HepG2 (cell line): Measurements from ENCODE around the gene PTPN18. TPM values are rescaled to one million over a fixed set of nuclear protein-coding genes. Genes with fewer than 3 reads are reported as not detected.

ENCODE experiments used
- BATF2 ChIP-seq: sonication (generic); formaldehyde crosslinking; IDR thresholded peaks from 2 replicates; pipeline ENCODE4 v1.8.0; 2022; ENCODE audit warnings: mild to moderate bottlenecking, missing genetic modification reagents, moderate library complexity
- CERS6 ChIP-seq: sonication (generic); formaldehyde crosslinking; IDR thresholded peaks from 2 replicates; pipeline ENCODE4 v1.5.0; 2020; ENCODE audit warnings: missing genetic modification reagents
- DR1 ChIP-seq: sonication (generic); formaldehyde crosslinking; IDR thresholded peaks from 2 replicates; pipeline ENCODE4 v1.8.0; 2021; ENCODE audit warnings: mild to moderate bottlenecking, missing genetic modification reagents, inconsistent platforms
- ELF1 ChIP-seq: sonication (generic); formaldehyde crosslinking; IDR thresholded peaks from 2 replicates; pipeline ENCODE4 v1.4.0; 2020; ENCODE audit warnings: missing genetic modification reagents
- ERF ChIP-seq: IDR thresholded peaks from 2 replicates; pipeline ENCODE4 v1.6.1; 2018; ENCODE audit warnings: missing biosample characterization, missing genetic modification reagents
- FOXM1 ChIP-seq: sonication (generic); formaldehyde crosslinking; IDR thresholded peaks from 2 replicates; pipeline ENCODE4 v1.5.0; 2020; ENCODE audit warnings: missing genetic modification reagents
- GABPA ChIP-seq, 2 experiments: IDR thresholded peaks; 2 replicates each; pipeline ENCODE4 v1.6.1; 2011 to 2016; ENCODE audit warnings: low read depth in 2 of 2, low read length in 1 of 2, missing biosample characterization in 1 of 2, missing genetic modification characterization in 1 of 2
- GFI1 ChIP-seq: sonication (generic); formaldehyde crosslinking; IDR thresholded peaks from 2 replicates; pipeline ENCODE4 v1.5.0; 2020; ENCODE audit warnings: missing genetic modification reagents, mild to moderate bottlenecking, borderline replicate concordance
- MED1 ChIP-seq: sonication (generic); formaldehyde crosslinking; IDR thresholded peaks from 2 replicates; pipeline ENCODE4 v1.4.0; 2020; ENCODE audit warnings: missing genetic modification reagents
- PHF8 ChIP-seq: sonication (generic); formaldehyde crosslinking; IDR thresholded peaks from 2 replicates; pipeline ENCODE4 v1.5.0; 2020; ENCODE audit warnings: missing genetic modification reagents
- POGZ ChIP-seq: sonication (generic); formaldehyde crosslinking; IDR thresholded peaks from 2 replicates; pipeline ENCODE4 v1.4.0; 2020; ENCODE audit warnings: mild to moderate bottlenecking, missing genetic modification reagents
- PPARG ChIP-seq: conservative IDR thresholded peaks from 2 replicates; pipeline ENCODE4 v1.6.1; 2016; ENCODE audit warnings: missing biosample characterization, missing genetic modification reagents
- PRPF4 ChIP-seq: fragments of 200-400 bp; formaldehyde crosslinking; IDR thresholded peaks from 2 replicates; pipeline ENCODE4 v1.6.1; 2016; ENCODE audit warnings: low read length, low read depth; ENCODE audit not compliant: poor library complexity, severe bottlenecking
- RARA ChIP-seq: IDR thresholded peaks from 2 replicates; pipeline ENCODE4 v1.6.1; 2016; ENCODE audit warnings: missing genetic modification reagents, missing compliant biosample characterization
- REL ChIP-seq: sonication (generic); formaldehyde crosslinking; conservative IDR thresholded peaks from 2 replicates; pipeline ENCODE4 v1.8.0; 2022; ENCODE audit warnings: mild to moderate bottlenecking, missing genetic modification reagents, moderate library complexity
- RORA ChIP-seq: sonication (generic); formaldehyde crosslinking; IDR thresholded peaks from 2 replicates; pipeline ENCODE4 v1.5.0; 2020; ENCODE audit warnings: mild to moderate bottlenecking, missing genetic modification reagents, moderate library complexity
- RXRB ChIP-seq: IDR thresholded peaks from 2 replicates; pipeline ENCODE4 v1.6.1; 2016; ENCODE audit warnings: borderline replicate concordance, missing genetic modification reagents, missing compliant biosample characterization
- SNRNP70 ChIP-seq: fragments of 200-400 bp; formaldehyde crosslinking; IDR thresholded peaks from 2 replicates; pipeline ENCODE4 v1.6.1; 2017; ENCODE audit warnings: mild to moderate bottlenecking, low read depth, low read length, moderate library complexity
- TCF12 ChIP-seq, 2 experiments: fragments of 450-650 bp in 1 of 2; sonication (generic) in 1 of 2; formaldehyde crosslinking in 1 of 2; IDR thresholded peaks; 2 replicates each; pipeline versions ENCODE4 v1.6.1 to v1.8.0; 2017 to 2022; ENCODE audit warnings: antibody characterized with exemption in 1 of 2, mild to moderate bottlenecking in 1 of 2, missing genetic modification reagents in 1 of 2, moderate library complexity in 1 of 2
- THAP8 ChIP-seq: sonication (generic); formaldehyde crosslinking; IDR thresholded peaks from 2 replicates; pipeline ENCODE4 v1.5.1; 2020; ENCODE audit warnings: missing genetic modification reagents, mild to moderate bottlenecking, borderline replicate concordance
- TMF1 ChIP-seq: sonication (generic); formaldehyde crosslinking; IDR thresholded peaks from 2 replicates; pipeline ENCODE4 v1.8.1; 2022; ENCODE audit warnings: low read depth, missing genetic modification reagents
- ZFP36L1 ChIP-seq: sonication (generic); formaldehyde crosslinking; IDR thresholded peaks from 2 replicates; pipeline ENCODE4 v1.8.0; 2022; ENCODE audit warnings: mild to moderate bottlenecking, missing genetic modification reagents, moderate library complexity
- ZFP82 ChIP-seq: sonication (generic); formaldehyde crosslinking; IDR thresholded peaks from 2 replicates; pipeline ENCODE4 v1.5.1; 2020; ENCODE audit warnings: mild to moderate bottlenecking, missing genetic modification reagents, borderline replicate concordance
- ZNF335 ChIP-seq: sonication (generic); formaldehyde crosslinking; IDR thresholded peaks from 2 replicates; pipeline ENCODE4 v1.4.0; 2020; ENCODE audit warnings: missing genetic modification reagents
- ZNF616 ChIP-seq: sonication (generic); formaldehyde crosslinking; IDR thresholded peaks from 2 replicates; pipeline ENCODE4 v1.5.0; 2020; ENCODE audit warnings: low read depth, mild to moderate bottlenecking, missing genetic modification reagents
- ZNF652 ChIP-seq: IDR thresholded peaks from 2 replicates; pipeline ENCODE4 v1.6.1; 2016; ENCODE audit warnings: low read depth, borderline replicate concordance
- ZNF777 ChIP-seq: sonication (generic); formaldehyde crosslinking; IDR thresholded peaks from 2 replicates; pipeline ENCODE4 v1.4.0; 2020; ENCODE audit warnings: missing genetic modification reagents
- ZSCAN20 ChIP-seq: sonication (generic); formaldehyde crosslinking; IDR thresholded peaks from 2 replicates; pipeline ENCODE4 v1.4.0; 2020; ENCODE audit warnings: missing genetic modification reagents, mild to moderate bottlenecking, borderline replicate concordance
- polyA plus RNA-seq, 8 experiments: library from polyadenylated mRNA; depleted of rRNA in 3 of 8; stranded (reverse) in 7 of 8; unstranded in 1 of 8; fragments of >200 nt; fragmentation: Illumina TruSeq in 4 of 8; extraction: Trizol in 4 of 8; gene quantifications; 2 replicates each; pipeline versions ENCODE4 v1.2.1 to v1.2.3, GENCODE V29; 2011 to 2016; ENCODE audit warnings: low read depth in 4 of 8, missing spikeins in 1 of 8, mixed read lengths in 1 of 8; ENCODE audit not compliant: insufficient read depth in 1 of 8
- total RNA-seq, 5 experiments: library from RNA; depleted of rRNA; stranded (reverse); fragments of >200 nt; fragmentation: Illumina TruSeq; extraction: Trizol; gene quantifications; 2 replicates each; pipeline ENCODE4 v1.2.3, GENCODE V29; 2016; ENCODE audit warnings: low read depth in 1 of 5

Gene PTPN18
- total and polyA plus RNA-seq, 2 of the 13 experiments (the other 11 are each of a cell fraction or from before 2014, with no cell fraction given), result 14.8 to 39.6 TPM

- TF ChIP-seq TCF12 (IDR thresholded peaks at IDR 0.05) (no peak), TCF12 (CRISPR knock-in tag; IDR thresholded peaks at IDR 0.05) (peak; percentile 52), BATF2 (no peak), REL (CRISPR knock-in tag) (0 out of 2 replicates have a peak, but pooled peaks have one; percentile 11), GABPA (IDR thresholded peaks at IDR 0.05; ENCODE audit: low read depth, low read length) (no peak), GABPA (CRISPR knock-in tag; IDR thresholded peaks at IDR 0.05; ENCODE audit: low read depth) (0 out of 2 replicates have a peak, but pooled peaks have one; percentile 45), PHF8 (CRISPR knock-in tag) (peak; percentile 19; the same call in 1 of the 2 replicates), DR1 (CRISPR knock-in tag) (peak; percentile 24; the same call in 1 of the 2 replicates), FOXM1 (no peak), CERS6 (CRISPR knock-in tag) (no peak), PRPF4 (peak; percentile 36), ZNF335 (peak; percentile 79; the same call in 1 of the 2 replicates), ZNF777 (CRISPR knock-in tag) (0 out of 2 replicates have a peak, but pooled peaks have one; percentile 37), ELF1 (CRISPR knock-in tag) (peak; percentile 57; the same call in 1 of the 2 replicates), ZNF616 (CRISPR knock-in tag) (peak; percentile 67; the same call in 1 of the 2 replicates), GFI1 (no peak; the same call in 1 of the 2 replicates), ZFP36L1 (CRISPR knock-in tag) (peak; percentile 76), RARA (CRISPR knock-in tag) (0 out of 2 replicates have a peak, but pooled peaks have one; percentile 7), RXRB (CRISPR knock-in tag) (peak; percentile 68), ZSCAN20 (CRISPR knock-in tag) (peak; percentile 86), THAP8 (CRISPR knock-in tag) (0 out of 2 replicates have a peak, but pooled peaks have one; percentile 29), ERF (CRISPR knock-in tag) (peak; percentile 91), MED1 (peak; percentile 77), SNRNP70 (no peak), TMF1 (peak; percentile 58; the same call in 1 of the 2 replicates), PPARG (CRISPR knock-in tag) (peak; percentile 72), ZFP82 (CRISPR knock-in tag) (peak; percentile 55; the same call in 1 of the 2 replicates), ZNF652 (CRISPR knock-in tag) (no peak), POGZ (CRISPR knock-in tag) (peak; percentile 86), RORA (CRISPR knock-in tag) (no peak)
Observed at GRCh38 chr2:130336877-130337734, 18.8 kb upstream of the PTPN18 start (continued).
